Measurements from ENCODE around the gene ITPR1. TPM values are rescaled to one million over a fixed set of nuclear protein-coding genes. Genes with fewer than 3 reads are reported as not detected.

The ITPR1 gene
- total and polyA plus RNA-seq, 2 of the 4 experiments (the other 2 are of a cell fraction) = 1.8 to 5.7 TPM

DNA sequence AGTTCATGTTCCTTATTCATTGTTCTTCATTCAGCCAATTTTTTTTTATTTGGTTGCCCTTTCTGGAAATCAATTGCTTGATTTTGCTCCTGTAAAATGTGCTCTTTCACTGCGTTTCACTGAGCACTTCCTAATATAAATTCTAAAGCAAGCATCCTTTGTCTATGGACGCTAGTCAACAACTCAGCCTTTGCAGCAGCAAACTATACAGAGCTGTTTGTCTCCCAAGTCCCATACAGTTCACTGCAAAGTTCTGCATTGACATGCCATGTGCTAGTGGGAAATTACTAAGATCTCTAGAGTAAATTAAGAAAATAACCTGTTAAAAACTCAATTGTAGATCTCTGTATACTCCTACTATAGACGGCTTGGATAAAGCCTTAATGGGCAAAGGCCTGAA lies 356.0 kb downstream of the ITPR1 start:
- dilution Hi-C loops (cut with HindIII; ENCODE audit: low sequenced_read_pairs, unreplicated experiment) = no loop called here
- Histone ChIP-seq H2BK15ac (ENCODE audit: low read depth, low read length) (no peak overlapping the region), H3K23ac (ENCODE audit: low read depth, low read length) (no peak overlapping the region), H3K27ac (ENCODE audit: insufficient read depth, low read length) (no peak overlapping the region), H3K79me1 (ENCODE audit: low read depth in 1 of 2, low read length in 2 of 2) (no peaks in the 10 kb centered on the region), H3K4me2 (ENCODE audit: low read depth, low read length) (no peak overlapping the region), H3K14ac (replicated peaks; ENCODE audit: low read depth, low read length) (no peak overlapping the region), H4K8ac (ENCODE audit: low read depth in 2 of 2, low read length in 2 of 2) (no peak overlapping the region), H3K36me3 (ENCODE audit: control insufficient read depth, insufficient read depth, low read length) (no peaks in the 10 kb centered on the region), H3K9me1 (ENCODE audit: insufficient read depth, low read length) (no peaks in the 10 kb centered on the region), H4K91ac (ENCODE audit: insufficient read depth, low read depth, low read length) (no peak overlapping the region), H3K9me3 (ENCODE audit: control insufficient read depth, insufficient read depth, low read length) (no peaks in the 10 kb centered on the region), H3K4me3 (ENCODE audit: insufficient read depth, low read depth, low read length) (no peak overlapping the region), H2BK5ac (ENCODE audit: low read depth, low read length, poor library complexity, severe bottlenecking) (no peak overlapping the region), H3K4me1 (ENCODE audit: control insufficient read depth, insufficient read depth, low read length) (no peaks in the 10 kb centered on the region), H3K18ac (ENCODE audit: low read depth, low read length) (no peak overlapping the region), H2BK20ac (ENCODE audit: low read depth, low read length) (no peak overlapping the region), H2AK9ac (replicated peaks; ENCODE audit: low read depth, low read length, poor library complexity) (no peak overlapping the region), H4K5ac (ENCODE audit: low read depth, low read length) (no peak overlapping the region), H2AFZ (replicated peaks; ENCODE audit: low read length, poor library complexity) (no peak overlapping the region), H4K20me1 (ENCODE audit: insufficient read depth, low read length) (no peaks in the 10 kb centered on the region), H3K27me3 (ENCODE audit: control insufficient read depth, insufficient read depth, low read length) (no peaks in the 10 kb centered on the region), H2AK5ac (ENCODE audit: low read depth, low read length) (no peak overlapping the region), H3K9ac (ENCODE audit: low read depth, low read length) (no peak overlapping the region), H3K56ac (ENCODE audit: extremely low read depth, insufficient read depth, low read length) (no peak overlapping the region), H2BK120ac (ENCODE audit: low read depth, low read length) (no peak overlapping the region), H3K4ac (ENCODE audit: low read depth, low read length) (no peak overlapping the region)
- intact Hi-C loops (cut with micrococcal nuclease) = no loop called here
- TF ChIP-seq RAD21 (IDR thresholded peaks at IDR 0.05; ENCODE audit: low read length) = no peak
- TF ChIP-seq MXI1 (IDR thresholded peaks at IDR 0.05; ENCODE audit: borderline replicate concordance, low read depth, low read length) = no peak
- TF ChIP-seq FOS (IDR thresholded peaks at IDR 0.05; ENCODE audit: low read depth, low read length) = no peak
- TF ChIP-seq MAFK (IDR thresholded peaks at IDR 0.05; ENCODE audit: low read depth, low read length) = no peak
- no peak for TF ChIP-seq CEBPB (IDR thresholded peaks at IDR 0.05; ENCODE audit: low read depth, low read length)
- no peak for TF ChIP-seq MAZ (IDR thresholded peaks at IDR 0.05; ENCODE audit: borderline replicate concordance, low read depth, low read length)
- no peak for TF ChIP-seq RFX5 (IDR thresholded peaks at IDR 0.05; ENCODE audit: low read depth, low read length)
- TF ChIP-seq BHLHE40 (IDR thresholded peaks at IDR 0.05; ENCODE audit: low read depth, low read length) = no peak
- no peak for TF ChIP-seq RCOR1 (IDR thresholded peaks at IDR 0.05; ENCODE audit: insufficient replicate concordance, low read length)
- TF ChIP-seq POLR2A (IDR thresholded peaks at IDR 0.05; ENCODE audit: low read depth, low read length) = no peak
- no peak for TF ChIP-seq NFE2L2 (IDR thresholded peaks at IDR 0.05; ENCODE audit: low read depth, low read length)
- CTCF ChIA-PET = interaction anchor here (0.6 kb wide), 1 partner anchor 1621 kb away, joined by 9 read pairs; no protein-coding TSS in a partner anchor
- 63% methylated on average over 1 of the region's 3 CpGs; no CpG with 5 or more reads in 1 of the 2 experiments for WGBS, 2 experiments (ENCODE audit: extremely low coverage in 2 of 2, insufficient read length in 1 of 2)
- ATAC-seq (ENCODE audit: low read depth) = no peak
- in situ Hi-C loops (cut with MboI; ENCODE audit: low sequenced_read_pairs) = no loop called here
- no peak for DNase-seq
- POLR2A ChIA-PET (ENCODE audit: unreplicated experiment) = no interaction called here
- BruUV-seq (replicated peaks) = no TSS peak
